GM18868 (cell line): ENCODE measurements around the gene TBC1D7.
A peak's percentile ranks its signal among the peaks of the same experiment; 100 is the strongest.

ENCODE experiments used
- ATAC-seq: cut with Tn5 transposase; IDR thresholded peaks from one replicate; pipeline ENCODE4 v1.9.1; 2021; ENCODE audit warnings: mild to moderate bottlenecking, moderate library complexity; ENCODE audit not compliant: unreplicated experiment

TBC1D7 gene

DNA sequence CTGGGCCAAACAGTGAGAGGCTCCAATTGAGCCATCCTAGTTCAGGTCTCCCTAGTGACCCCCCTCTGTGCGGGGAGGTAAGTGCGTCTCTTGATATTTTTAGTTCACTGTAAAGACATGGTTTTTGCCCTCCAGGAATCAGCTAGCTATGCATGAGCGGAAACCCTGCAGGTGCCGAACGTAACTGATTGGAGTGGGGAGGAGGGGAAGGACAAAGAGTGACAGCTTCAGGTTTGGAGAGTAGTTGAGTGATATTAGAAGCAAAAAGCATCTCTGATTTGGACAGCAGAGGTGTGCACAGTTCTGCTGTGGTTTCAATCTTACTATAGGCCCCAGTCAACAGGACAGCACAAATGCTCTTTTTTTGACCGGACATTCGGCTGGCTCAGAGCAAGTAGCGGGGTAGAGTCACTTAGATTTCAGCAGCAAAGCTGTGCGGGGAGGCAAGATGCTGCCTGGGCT, 31.8 kb downstream of the TBC1D7 start:
- peak; percentile 60 for ATAC-seq

DNA sequence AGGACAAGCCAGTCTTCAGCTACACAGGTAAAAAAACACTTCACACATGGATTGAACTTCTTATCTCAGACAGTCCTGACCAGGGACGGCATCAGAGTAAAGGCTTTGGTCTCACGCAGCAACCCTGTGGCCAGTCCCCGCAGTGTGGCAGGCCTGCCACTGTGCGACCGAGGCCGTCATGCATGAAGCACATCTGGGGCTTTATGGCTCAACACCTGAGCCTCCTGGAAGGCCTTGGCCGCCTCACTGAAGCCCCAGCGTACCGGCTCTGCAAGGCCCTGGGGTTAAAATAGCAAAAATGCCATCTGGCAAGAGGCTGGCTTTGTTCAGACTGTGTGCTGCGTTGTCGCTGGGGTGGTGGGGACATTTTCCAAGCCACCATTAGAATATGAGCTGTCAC, 32.8 kb downstream of the TBC1D7 start:
- ATAC-seq = no peak

DNA sequence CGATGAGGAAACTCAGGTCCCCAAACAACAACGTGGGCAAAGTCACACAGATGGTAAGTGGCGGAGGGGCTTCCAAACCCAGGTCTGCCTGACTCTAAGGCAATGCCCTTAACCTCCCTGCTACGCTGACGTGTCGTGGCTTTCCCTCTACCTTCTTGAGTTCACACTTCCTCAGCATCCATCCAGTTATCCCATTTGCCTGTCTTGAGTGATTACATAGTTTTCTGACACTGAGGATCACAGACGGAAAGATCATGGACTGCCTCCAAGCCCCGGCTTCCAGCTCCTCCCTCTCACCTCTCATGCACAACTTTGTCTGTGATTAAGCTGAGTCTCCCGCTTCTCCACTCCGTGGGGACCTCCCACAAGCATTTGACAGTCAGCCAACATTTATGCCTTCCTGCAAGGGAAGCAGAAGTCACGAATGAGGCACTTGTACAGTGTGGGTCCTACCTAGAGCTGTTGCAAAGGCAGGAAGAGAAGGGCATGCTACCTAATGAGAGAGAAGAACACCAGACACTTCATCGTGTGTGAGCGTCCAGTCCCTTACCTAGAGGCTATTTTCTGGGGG, 33.8 kb downstream of the TBC1D7 start:
- ATAC-seq = no peak

- ATAC-seq = no peak
Measured at GRCh38 chr6:13292774-13293173, 35.6 kb downstream of the TBC1D7 start.

DNA sequence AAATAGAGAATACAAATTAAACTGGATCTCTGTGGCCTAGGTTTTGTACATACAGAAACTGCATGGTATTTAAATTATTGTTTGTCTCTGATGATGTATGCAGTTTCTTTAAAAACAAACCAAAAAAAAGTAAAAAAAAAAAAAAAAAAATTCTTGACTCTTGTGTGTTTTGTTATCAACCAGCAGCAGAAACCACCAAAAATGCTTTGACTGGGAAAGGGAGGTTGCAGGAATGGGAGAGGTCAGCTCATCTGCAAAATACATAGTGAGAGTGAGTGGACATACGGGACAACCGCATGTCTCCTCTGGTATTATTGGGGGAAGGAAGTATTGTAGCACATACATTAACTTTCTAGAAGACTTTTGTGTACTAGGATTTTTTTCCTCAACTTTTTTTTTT, 38.0 kb downstream of the TBC1D7 start:
- ATAC-seq = no peak

GRCh38 chr6:13289789-13290318, 38.5 kb downstream of the TBC1D7 start:
- ATAC-seq = no peak

DNA sequence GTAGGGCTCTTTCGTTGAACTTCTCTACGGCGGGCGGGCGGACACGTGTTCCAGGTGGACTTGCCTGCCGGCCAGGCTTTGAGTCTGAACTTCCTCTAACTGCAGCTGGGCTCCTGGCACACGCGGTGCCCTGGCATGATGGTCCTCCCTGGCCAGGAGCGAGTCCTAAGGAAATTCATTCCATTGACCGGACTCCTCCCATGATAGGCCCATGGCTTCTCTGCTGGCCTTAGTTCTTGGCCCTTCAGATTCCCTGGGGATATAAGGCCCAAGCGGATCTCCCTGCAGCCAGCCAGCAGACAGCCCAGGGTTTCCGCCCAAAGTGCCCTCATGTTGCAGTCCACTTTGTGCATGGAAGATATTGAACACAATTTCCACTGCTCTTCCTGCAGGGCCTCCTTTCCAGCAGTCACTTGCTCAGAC, 39.4 kb downstream of the TBC1D7 start:
- ATAC-seq = no peak

DNA sequence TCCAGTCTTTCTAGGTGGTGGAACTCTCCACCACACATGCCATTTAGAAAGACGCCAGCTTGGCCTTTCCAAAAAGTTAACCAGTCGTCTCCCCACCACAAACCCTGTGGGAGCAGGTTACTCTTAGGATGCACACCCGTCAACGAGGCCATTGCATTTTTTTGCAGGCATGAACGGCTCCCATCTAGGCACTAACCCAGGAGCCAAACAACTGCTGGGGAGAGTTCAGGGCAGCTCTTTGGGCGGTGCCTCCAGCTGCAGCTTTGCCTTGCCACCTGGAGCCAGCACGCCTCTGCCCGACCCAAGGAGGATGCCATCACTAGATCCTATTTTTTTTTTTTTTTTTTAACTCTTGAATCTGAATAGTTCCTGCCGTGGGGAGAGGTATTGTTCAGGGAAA, 39.9 kb downstream of the TBC1D7 start:
- ATAC-seq = no peak

DNA sequence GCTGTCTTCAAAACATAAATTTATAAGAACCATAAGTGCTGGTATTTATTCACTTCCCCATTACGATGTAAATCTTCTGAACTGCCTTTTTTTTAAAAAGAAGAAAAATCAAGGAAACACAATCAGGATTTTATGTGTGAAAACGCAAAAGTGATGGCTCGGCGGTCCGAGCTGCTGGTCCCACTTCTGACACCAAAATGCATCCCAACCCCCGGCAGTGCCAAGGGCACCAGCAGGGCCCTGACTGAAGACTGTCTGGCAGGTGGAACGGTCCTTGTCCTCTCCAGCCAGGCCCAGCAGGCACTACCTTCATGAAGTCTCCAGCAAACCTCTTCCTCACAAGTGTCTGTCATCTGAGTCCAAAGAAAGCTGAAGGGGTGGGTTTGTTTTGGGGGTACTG, 41.2 kb downstream of the TBC1D7 start:
- ATAC-seq = no peak

- peak; percentile 61 for ATAC-seq
Measured at GRCh38 chr6:13286181-13286580, 42.2 kb downstream of the TBC1D7 start.

DNA sequence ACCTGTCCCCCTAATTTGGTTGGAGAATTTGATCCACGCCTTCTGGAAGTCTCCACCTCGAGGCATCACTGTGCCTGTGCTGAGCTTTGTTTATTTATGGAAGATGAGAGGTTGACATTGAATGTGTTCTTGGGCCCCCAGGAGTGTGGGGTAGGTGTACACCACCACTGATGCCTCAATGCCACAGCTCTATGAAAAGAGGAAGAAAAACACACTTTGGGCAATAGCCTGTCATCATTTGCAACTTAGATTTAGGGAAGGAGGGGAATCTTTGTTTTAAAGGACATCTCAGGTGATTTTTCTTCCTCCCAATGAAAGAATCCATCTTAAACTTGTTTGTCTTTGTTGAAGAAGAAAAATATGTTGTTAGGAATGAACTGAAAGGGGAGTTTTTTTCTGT, 42.6 kb downstream of the TBC1D7 start:
- ATAC-seq = no peak

- ATAC-seq = no peak
Measured at GRCh38 chr6:13284646-13285045, 43.7 kb downstream of the TBC1D7 start.

DNA sequence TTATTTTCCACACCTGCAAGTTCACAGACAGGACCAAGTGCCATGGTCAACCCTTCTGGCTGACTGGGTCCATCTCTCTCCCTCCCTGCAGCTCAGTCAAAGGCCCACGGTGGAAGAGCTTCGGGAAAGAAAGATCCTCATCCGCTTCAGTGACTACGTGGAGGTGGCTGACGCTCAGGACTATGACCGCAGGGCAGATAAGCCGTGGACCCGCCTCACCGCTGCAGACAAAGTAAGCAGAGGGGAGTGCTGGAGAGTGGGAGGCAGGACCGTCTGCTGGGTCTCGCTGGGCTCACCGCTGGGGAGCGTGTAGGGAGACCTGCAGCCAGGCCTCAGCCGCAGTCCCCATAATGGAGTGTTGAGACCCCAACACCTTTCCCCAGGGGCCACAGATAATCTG, 45.0 kb downstream of the TBC1D7 start:
- no peak for ATAC-seq

- no peak for ATAC-seq
Measured at GRCh38 chr6:13282393-13283069, 45.8 kb downstream of the TBC1D7 start.

GRCh38 chr6:13281686-13282085, 46.7 kb downstream of the TBC1D7 start:
- no peak for ATAC-seq

DNA sequence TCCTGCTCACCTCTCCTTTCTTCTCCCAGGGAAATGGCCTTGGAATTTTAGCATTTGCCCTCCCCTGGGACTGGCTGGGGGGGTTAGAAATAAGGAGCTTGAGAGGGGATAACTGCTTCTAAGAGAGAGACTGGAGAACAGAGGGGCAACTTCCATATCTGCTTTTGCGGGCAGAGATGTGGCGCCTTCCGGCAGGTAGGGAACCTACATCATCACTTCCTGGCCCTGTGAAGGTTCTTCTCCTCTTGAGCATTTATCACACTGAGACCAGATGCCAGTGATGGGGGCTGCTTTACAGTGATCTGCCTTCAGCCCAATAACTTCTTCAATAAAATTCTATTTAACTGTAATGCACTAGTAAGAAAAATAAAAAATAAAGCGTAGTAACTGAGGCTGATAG, 48.1 kb downstream of the TBC1D7 start:
- no peak for ATAC-seq

- ATAC-seq = no peak
Measured at GRCh38 chr6:13278991-13279390, 49.3 kb downstream of the TBC1D7 start.

- ATAC-seq = no peak
Measured at GRCh38 chr6:13278164-13278563, 50.2 kb downstream of the TBC1D7 start.

DNA sequence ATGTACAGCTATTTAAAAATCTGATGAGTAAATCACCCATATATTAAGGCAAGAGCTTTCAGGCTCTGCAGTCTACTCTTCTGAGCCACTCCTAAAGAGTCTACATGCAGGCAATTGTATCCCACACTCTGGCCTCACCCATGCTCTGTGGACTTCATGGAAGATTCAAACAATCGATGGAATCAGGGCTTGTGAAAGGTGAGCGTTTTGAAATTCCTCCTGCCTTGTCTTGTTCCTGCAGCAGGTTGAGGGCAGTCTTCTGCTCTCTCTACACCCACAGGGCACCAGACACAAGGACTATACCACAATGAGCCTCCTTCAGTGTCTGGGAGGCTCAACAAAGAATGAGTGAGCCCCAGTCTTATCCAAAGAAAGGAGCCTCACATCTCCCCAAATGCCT, 51.1 kb downstream of the TBC1D7 start:
- ATAC-seq = no peak

- ATAC-seq = no peak
Measured at GRCh38 chr6:13275435-13275989, 52.8 kb downstream of the TBC1D7 start.

DNA sequence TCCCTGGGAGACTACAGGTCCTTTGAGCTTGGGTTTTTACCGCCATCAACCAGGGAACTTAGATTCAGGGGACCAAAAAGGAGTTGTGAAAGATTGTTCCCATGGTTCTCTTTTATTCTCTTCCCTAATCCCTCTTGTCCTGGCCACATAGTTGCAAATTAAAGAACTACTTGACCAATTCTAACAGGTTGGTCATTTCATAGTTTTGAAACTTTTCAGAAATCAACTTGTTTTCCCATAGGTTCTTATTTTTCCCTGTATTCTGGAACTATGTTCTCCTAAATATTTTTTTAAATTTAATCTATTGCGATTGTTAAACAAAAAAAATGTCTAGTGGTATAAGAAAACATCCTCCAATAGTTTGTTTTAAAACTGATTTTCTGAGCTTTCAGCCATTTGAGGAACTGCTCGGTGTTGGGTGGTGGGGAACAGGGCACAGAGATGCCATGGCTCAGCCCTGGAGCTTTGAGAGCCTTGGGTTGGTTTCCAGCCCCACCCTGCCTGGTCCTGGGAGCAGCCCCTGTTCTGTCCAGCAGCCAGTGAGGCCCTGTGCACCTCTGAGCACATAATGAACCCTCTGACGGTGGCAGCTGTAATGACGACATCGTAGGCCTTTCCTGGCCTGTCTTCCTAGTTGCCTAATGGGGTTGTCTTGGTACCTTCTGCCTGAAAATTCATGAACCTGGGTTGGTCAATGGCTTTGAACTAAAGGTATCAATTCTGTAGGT, 53.5 kb downstream of the TBC1D7 start:
- ATAC-seq = no peak
